NCI-H510A (cell line): ENCODE data around the gene PLVAP.

Source experiments
- DNase-seq: peaks from one replicate; lab custom pipeline; 2025; lab: John Stamatoyannopoulos, UW

Gene PLVAP

GRCh38 chr19:17302391-17303166 lies 74.6 kb downstream of the PLVAP start:
- DNase-seq: no peak
